SK-N-SH (cell line): ENCODE measurements around the gene USHBP1. TPM values are rescaled to one million over a fixed set of nuclear protein-coding genes. Genes with fewer than 3 reads are reported as not detected.

Experiments
- CTCF ChIA-PET: fragments of 300-600, 350-600 bp; formaldehyde crosslinking; extraction: SDS; loops from one replicate; lab custom pipeline; 2021; lab: Yijun Ruan, JAX
- POLR2A ChIA-PET: fragments of 350-600 bp; sonication (Branson Sonifier 250); formaldehyde crosslinking; extraction: SDS; loops from one replicate; lab custom pipeline; 2020; ENCODE audit warnings: antibody characterized with exemption, inconsistent platforms; lab: Yijun Ruan, JAX
- DNase-seq: peaks from one replicate; pipeline ENCODE4 v3.0.0; 2012
- H2AFZ ChIP-seq: fragments of 200-600 bp; sonication (generic); 2 replicates; pipeline ENCODE4 v1.8.1; 2016; ENCODE audit warnings: antibody characterized with exemption, mild to moderate bottlenecking, low read depth
- H3F3A ChIP-seq: fragments of 200-600 bp; sonication (generic); replicated peaks from 2 replicates; pipeline ENCODE3; 2016; ENCODE audit warnings: antibody characterized with exemption, mild to moderate bottlenecking; ENCODE audit not compliant: insufficient read depth
- H3K27ac ChIP-seq, 2 experiments: fragments of 200-500 bp in 1 of 2; fragments of 200-600 bp in 1 of 2; sonication (Bioruptor generic) in 1 of 2; sonication (generic), shearing (Covaris generic) in 1 of 2; 2 replicates each; pipeline versions ENCODE4 v1.5.1 to v1.6.1; 2014 to 2016; ENCODE audit warnings: low read depth in 2 of 2, inconsistent platforms in 1 of 2, low read length in 1 of 2, mild to moderate bottlenecking in 1 of 2, mixed read lengths in 1 of 2
- H3K27me3 ChIP-seq: fragments of 200-600 bp; sonication (generic), shearing (Covaris generic); 2 replicates; pipeline ENCODE4 v1.6.1; 2016; ENCODE audit warnings: mixed run types; ENCODE audit not compliant: insufficient read depth
- H3K36me3 ChIP-seq, 2 experiments: fragments of 200-500 bp in 1 of 2; fragments of 200-600 bp in 1 of 2; sonication (Bioruptor generic) in 1 of 2; sonication (generic) in 1 of 2; replicated peaks in 1 of 2; 2 replicates each; pipeline versions ENCODE3 to v1.5.1; 2014 to 2016; ENCODE audit warnings: low read length in 1 of 2, mild to moderate bottlenecking in 1 of 2; ENCODE audit not compliant: insufficient read depth in 2 of 2, control insufficient read depth in 1 of 2
- H3K4me1 ChIP-seq, 2 experiments: fragments of 200-500 bp in 1 of 2; fragments of 200-600 bp in 1 of 2; sonication (Bioruptor generic) in 1 of 2; sonication (generic), shearing (Covaris generic) in 1 of 2; 2 replicates each; pipeline versions ENCODE4 v1.5.1 to v1.6.1; 2014 to 2016; ENCODE audit warnings: low read depth in 1 of 2, low read length in 1 of 2, mixed run types in 1 of 2; ENCODE audit not compliant: insufficient read depth in 2 of 2, control insufficient read depth in 1 of 2
- H3K4me2 ChIP-seq: fragments of 200-600 bp; sonication (generic), shearing (Covaris generic); 2 replicates; pipeline ENCODE4 v1.6.1; 2017; ENCODE audit warnings: mixed run types
- H3K4me3 ChIP-seq, 2 experiments: fragments of 200-500 bp in 1 of 2; fragments of 200-600 bp in 1 of 2; sonication (Bioruptor generic) in 1 of 2; sonication (generic), shearing (Covaris generic) in 1 of 2; 2 replicates each; pipeline versions ENCODE4 v1.5.1 to v1.8.1; 2014 to 2016; ENCODE audit warnings: low read depth in 2 of 2, inconsistent platforms in 1 of 2, low read length in 1 of 2, mild to moderate bottlenecking in 1 of 2, mixed read lengths in 1 of 2, moderate library complexity in 1 of 2
- H3K79me2 ChIP-seq: fragments of 200-600 bp; sonication (generic); 2 replicates; pipeline ENCODE4 v1.8.1; 2017; ENCODE audit warnings: mild to moderate bottlenecking; ENCODE audit not compliant: insufficient read depth
- H3K9ac ChIP-seq: fragments of 200-600 bp; sonication (generic); 2 replicates; pipeline ENCODE4 v1.6.1; 2017; ENCODE audit warnings: mixed run types
- H3K9me2 ChIP-seq: fragments of 200-600 bp; sonication (generic); 2 replicates; pipeline ENCODE4 v1.6.1; 2017; ENCODE audit warnings: mixed run types
- H3K9me3 ChIP-seq: fragments of 200-600 bp; sonication (generic); 2 replicates; pipeline ENCODE4 v1.6.1; 2017; ENCODE audit warnings: mixed run types, mild to moderate bottlenecking, moderate library complexity
- H4K20me1 ChIP-seq: fragments of 200-600 bp; sonication (generic); 2 replicates; pipeline ENCODE4 v1.6.1; 2017; ENCODE audit warnings: mild to moderate bottlenecking, mixed run types; ENCODE audit not compliant: insufficient read depth
- CHD2 ChIP-seq: fragments of 150-350 bp; IDR thresholded peaks from 2 replicates; pipeline ENCODE4 v1.6.1; 2018; ENCODE audit warnings: low read length; ENCODE audit not compliant: partially characterized antibody
- EP300 ChIP-seq, 2 experiments: IDR thresholded peaks; 2 replicates each; pipeline versions ENCODE4 v1.4.0 to v1.6.1; 2012; ENCODE audit warnings: borderline replicate concordance in 1 of 2, low read depth in 1 of 2, low read length in 1 of 2
- EZH2phosphoT487 ChIP-seq: fragments of 200-600 bp; sonication (generic); IDR thresholded peaks from 2 replicates; pipeline ENCODE4 v1.6.1; 2017; ENCODE audit warnings: low read depth, mixed run types, mild to moderate bottlenecking, antibody characterized with exemption, moderate library complexity, borderline replicate concordance
- FOSL2 ChIP-seq: IDR thresholded peaks from 2 replicates; pipeline ENCODE4 v1.4.0; 2012; ENCODE audit warnings: low read depth, mild to moderate bottlenecking, moderate library complexity, borderline replicate concordance
- FOXJ3 ChIP-seq: sonication (generic); formaldehyde crosslinking; IDR thresholded peaks from 2 replicates; pipeline ENCODE4 v1.5.1; 2020; ENCODE audit warnings: mild to moderate bottlenecking, missing genetic modification reagents
- GATA2 ChIP-seq: sonication (generic); formaldehyde crosslinking; IDR thresholded peaks from 2 replicates; pipeline ENCODE4 v1.5.0; 2020; ENCODE audit warnings: mild to moderate bottlenecking, missing genetic modification reagents
- IRF3 ChIP-seq: fragments of 150-350 bp; IDR thresholded peaks from 2 replicates; pipeline ENCODE4 v1.6.1; 2016; ENCODE audit warnings: mild to moderate bottlenecking, low read depth, low read length
- JUND ChIP-seq: IDR thresholded peaks from 2 replicates; pipeline ENCODE4 v1.4.0; 2012
- MAX ChIP-seq: IDR thresholded peaks from 2 replicates; pipeline ENCODE4 v1.4.0; 2012; ENCODE audit warnings: low read depth
- MEF2A ChIP-seq: IDR thresholded peaks from 2 replicates; pipeline ENCODE4 v1.4.0; 2012; ENCODE audit warnings: low read depth, borderline replicate concordance
- NFIC ChIP-seq: IDR thresholded peaks from 2 replicates; pipeline ENCODE4 v1.4.0; 2012; ENCODE audit warnings: borderline replicate concordance
- NRF1 ChIP-seq: IDR thresholded peaks from 2 replicates; pipeline ENCODE4 v1.6.1; 2012; ENCODE audit warnings: low read depth, mild to moderate bottlenecking, low read length
- PBX3 ChIP-seq: IDR thresholded peaks from 2 replicates; pipeline ENCODE4; 2012
- RAD21 ChIP-seq: IDR thresholded peaks from 2 replicates; pipeline ENCODE4 v1.6.1; 2012; ENCODE audit warnings: mild to moderate bottlenecking, low read length
- REST ChIP-seq: IDR thresholded peaks from 2 replicates; pipeline ENCODE4 v1.6.1; 2012; ENCODE audit warnings: mild to moderate bottlenecking, low read depth, low read length, moderate library complexity
- SIN3A ChIP-seq: IDR thresholded peaks from 2 replicates; pipeline ENCODE4 v1.6.1; 2012; ENCODE audit warnings: low read depth, mild to moderate bottlenecking, low read length, moderate library complexity, borderline replicate concordance
- TEAD4 ChIP-seq: IDR thresholded peaks from 2 replicates; pipeline ENCODE4 v1.4.0; 2012; ENCODE audit warnings: mild to moderate bottlenecking, borderline replicate concordance; ENCODE audit not compliant: insufficient read depth
- USF2 ChIP-seq: fragments of 150-350 bp; IDR thresholded peaks from 2 replicates; pipeline ENCODE4 v1.6.1; 2017; ENCODE audit warnings: antibody characterized with exemption, low read length, low read depth, borderline replicate concordance
- YY1 ChIP-seq: IDR thresholded peaks from 2 replicates; pipeline ENCODE4 v1.4.0; 2012; ENCODE audit warnings: low read depth, mild to moderate bottlenecking
- ZBTB33 ChIP-seq: IDR thresholded peaks from 2 replicates; pipeline ENCODE4 v1.4.0; 2012; ENCODE audit warnings: low read depth, borderline replicate concordance
- WGBS: methylation state at CpG from one replicate; pipeline ENCODE4 v1.1.6; 2017; ENCODE audit warnings: low lambda C conversion rate; 5-methylcytosine and 5-hydroxymethylcytosine counted together
- polyA plus RNA-seq, 3 experiments: library from polyadenylated mRNA; depleted of rRNA; stranded (reverse); fragments of >200 nt; gene quantifications; 2 replicates each; pipeline ENCODE4 v1.2.3, GENCODE V29; 2012

USHBP1 gene
- polyA plus RNA-seq, 1 of the 3 experiments (the other 2 are of a cell fraction), result 0.03 TPM

GRCh38 chr19:17307876-17308377 lies 43.4 kb upstream of the USHBP1 start:
- no peak overlapping the region for H3K9ac ChIP-seq
- ChIA-PET POLR2A (interaction anchor here (0.6 kb wide), 1 partner anchor 17 kb away, joined by 3 read pairs; no protein-coding TSS in a partner anchor), CTCF (interaction anchor here (0.7 to 1.3 kb wide), 2 partner anchors 78 to 158 kb away, joined by 3 to 4 read pairs; no protein-coding TSS in a partner anchor)
- no peak overlapping the region; a peak in 1 of 4 replicates for H3K27ac ChIP-seq
- DNase-seq, result no peak
- H3K79me2 ChIP-seq, result peaks cover 57% of the 10 kb centered on the region
- peaks cover 14% of the 10 kb centered on the region for H4K20me1 ChIP-seq
- H3K4me3 ChIP-seq, result no peak overlapping the region
- no peak overlapping the region for H2AFZ ChIP-seq
- WGBS, result 94% methylated on average over 8 of the region's 8 CpGs
- TF ChIP-seq ZBTB33 (no peak), SIN3A (no peak), GATA2 (CRISPR knock-in tag) (no peak), TEAD4 (no peak), NFIC (no peak), YY1 (no peak), JUND (no peak), NRF1 (no peak), FOXJ3 (CRISPR knock-in tag) (no peak), CHD2 (no peak), EZH2phosphoT487 (no peak), IRF3 (no peak), MAX (no peak), REST (no peak), MEF2A (no peak), RAD21 (no peak), USF2 (no peak), EP300 (IDR thresholded peaks at IDR 0.05; ENCODE audit: borderline replicate concordance in 1 of 2, low read depth in 1 of 2, low read length in 1 of 2) (no peak), FOSL2 (no peak), PBX3 (no peak)
- TF ChIP-seq, all 33 proteins: peak for 0
- Histone ChIP-seq H3K4me1 (peaks cover 18 to 30% of the 10 kb centered on the region in 2 experiments), H3K9me3 (no peaks in the 10 kb centered on the region), H3K27me3 (no peaks in the 10 kb centered on the region), H3F3A (peaks cover 18% of the 10 kb centered on the region), H3K36me3 (peaks cover 0 to 2% of the 10 kb centered on the region in 2 experiments), H3K9me2 (no peaks in the 10 kb centered on the region), H3K4me2 (no peak overlapping the region)
